ENCODE results near the gene CHMP2B. TPM values are rescaled to one million over a fixed set of nuclear protein-coding genes. Genes with fewer than 3 reads are reported as not detected.

The CHMP2B gene
- total RNA-seq, 1 experiment from 2014 or later: 45.5 TPM

DNA sequence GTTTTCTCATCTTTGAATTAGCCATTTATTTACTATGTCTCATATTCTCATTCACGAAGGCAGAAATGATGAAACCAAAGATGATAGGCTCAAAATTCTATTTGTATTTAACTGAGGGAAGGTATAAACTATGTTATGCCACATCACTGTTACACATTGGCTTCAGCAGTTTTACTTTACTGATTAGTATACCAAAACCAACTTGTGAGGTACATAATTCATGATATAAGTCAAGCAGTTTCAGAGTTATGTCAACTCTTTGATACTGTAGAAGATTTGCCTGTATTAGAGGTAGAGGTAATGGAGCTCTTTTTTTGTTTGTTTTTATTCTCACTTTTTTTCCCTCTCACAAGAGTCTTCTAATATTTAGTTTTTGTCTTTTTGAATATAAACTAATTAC is 22.9 kb downstream of the CHMP2B start:
- TF ChIP-seq, protein P1, sequence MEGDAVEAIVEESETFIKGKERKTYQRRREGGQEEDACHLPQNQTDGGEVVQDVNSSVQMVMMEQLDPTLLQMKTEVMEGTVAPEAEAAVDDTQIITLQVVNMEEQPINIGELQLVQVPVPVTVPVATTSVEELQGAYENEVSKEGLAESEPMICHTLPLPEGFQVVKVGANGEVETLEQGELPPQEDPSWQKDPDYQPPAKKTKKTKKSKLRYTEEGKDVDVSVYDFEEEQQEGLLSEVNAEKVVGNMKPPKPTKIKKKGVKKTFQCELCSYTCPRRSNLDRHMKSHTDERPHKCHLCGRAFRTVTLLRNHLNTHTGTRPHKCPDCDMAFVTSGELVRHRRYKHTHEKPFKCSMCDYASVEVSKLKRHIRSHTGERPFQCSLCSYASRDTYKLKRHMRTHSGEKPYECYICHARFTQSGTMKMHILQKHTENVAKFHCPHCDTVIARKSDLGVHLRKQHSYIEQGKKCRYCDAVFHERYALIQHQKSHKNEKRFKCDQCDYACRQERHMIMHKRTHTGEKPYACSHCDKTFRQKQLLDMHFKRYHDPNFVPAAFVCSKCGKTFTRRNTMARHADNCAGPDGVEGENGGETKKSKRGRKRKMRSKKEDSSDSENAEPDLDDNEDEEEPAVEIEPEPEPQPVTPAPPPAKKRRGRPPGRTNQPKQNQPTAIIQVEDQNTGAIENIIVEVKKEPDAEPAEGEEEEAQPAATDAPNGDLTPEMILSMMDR (IDR thresholded peaks at IDR 0.05; ENCODE audit: unreplicated experiment): no peak
- BruUV-seq (replicated peaks): no TSS peak
- DNase-seq (ENCODE audit: unreplicated experiment): no peak
- CTCF ChIA-PET: interaction anchor here (1.2 to 3.0 kb wide), 2 partner anchors 10 to 11 kb away, joined by 3 to 9 read pairs; no protein-coding TSS in a partner anchor
- H3K36me3 Mint-ChIP-seq (ENCODE audit: insufficient read depth, unreplicated experiment): peaks cover 35% of the 10 kb centered on the region
- no peak overlapping the region for H3K27ac Mint-ChIP-seq (ENCODE audit: low read depth, unreplicated experiment)
- H3K4me1 Mint-ChIP-seq (ENCODE audit: insufficient read depth, unreplicated experiment): no peaks in the 10 kb centered on the region
- POLR2A ChIA-PET: interaction anchor here (0.6 kb wide), 1 partner anchor 120 kb away, joined by 3 read pairs; no protein-coding TSS in a partner anchor
- H3K27me3 Mint-ChIP-seq (ENCODE audit: insufficient read depth, unreplicated experiment): no peaks in the 10 kb centered on the region
- intact Hi-C loops (cut with micrococcal nuclease): no loop called here
- no peaks in the 10 kb centered on the region for H3K9me3 Mint-ChIP-seq (ENCODE audit: unreplicated experiment)
- no peak overlapping the region for H3K4me3 Mint-ChIP-seq (ENCODE audit: unreplicated experiment)

- intact Hi-C loops (cut with micrococcal nuclease): loop anchor here (1.0 kb wide), 3 partner anchors 244 to 743 kb away; no protein-coding TSS in a partner anchor
- CTCF ChIA-PET: interaction anchor here (0.6 to 3.0 kb wide), 35 partner anchors 8 to 853 kb away, joined by 3 to 25 read pairs (median 3); partner anchors contain the start of gene CHMP2B
- BruUV-seq (replicated peaks): no TSS peak
- H3K36me3 Mint-ChIP-seq (ENCODE audit: insufficient read depth, unreplicated experiment): no peaks in the 10 kb centered on the region
- TF ChIP-seq, protein P1 (IDR thresholded peaks at IDR 0.05; ENCODE audit: unreplicated experiment): peak; percentile 53
- H3K27ac Mint-ChIP-seq (ENCODE audit: low read depth, unreplicated experiment): no peak overlapping the region
- no peak overlapping the region for H3K4me3 Mint-ChIP-seq (ENCODE audit: unreplicated experiment)
- POLR2A ChIA-PET: interaction anchor here (0.6 to 2.0 kb wide), 2 partner anchors 33 to 94 kb away, joined by 3 to 5 read pairs; partner anchors contain the start of gene CHMP2B
- peak; percentile 69 for DNase-seq (ENCODE audit: unreplicated experiment)
- H3K27me3 Mint-ChIP-seq (ENCODE audit: insufficient read depth, unreplicated experiment): no peaks in the 10 kb centered on the region
- no peaks in the 10 kb centered on the region for H3K4me1 Mint-ChIP-seq (ENCODE audit: insufficient read depth, unreplicated experiment)
- no peaks in the 10 kb centered on the region for H3K9me3 Mint-ChIP-seq (ENCODE audit: unreplicated experiment)
These were observed 33.2 kb downstream of the CHMP2B start for GRCh38 chr3:87260270-87260669.

DNA sequence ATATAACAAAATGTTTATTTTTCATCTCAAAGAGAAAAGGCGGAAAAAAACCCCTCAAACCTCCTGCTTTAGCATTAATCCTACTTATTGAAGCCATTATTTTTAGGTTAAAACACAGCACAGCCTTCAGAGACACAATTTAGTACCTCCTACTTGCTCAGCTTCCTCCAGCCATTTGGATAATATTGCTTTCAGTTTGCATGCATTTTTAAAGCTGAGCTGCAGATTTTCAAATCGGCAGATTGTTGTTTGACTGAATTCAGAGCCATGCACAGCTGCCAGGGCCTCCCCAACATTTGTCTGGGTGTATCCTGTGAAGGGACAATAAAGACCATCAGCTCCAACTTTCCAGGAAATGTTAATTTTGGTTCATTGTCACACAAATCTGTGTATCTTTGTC is 34.8 kb downstream of the CHMP2B start:
- TF ChIP-seq, protein P1 (IDR thresholded peaks at IDR 0.05; ENCODE audit: unreplicated experiment): no peak
- no peak overlapping the region for H3K27ac Mint-ChIP-seq (ENCODE audit: low read depth, unreplicated experiment)
- H3K4me1 Mint-ChIP-seq (ENCODE audit: insufficient read depth, unreplicated experiment): no peaks in the 10 kb centered on the region
- H3K4me3 Mint-ChIP-seq (ENCODE audit: unreplicated experiment): no peak overlapping the region
- no peaks in the 10 kb centered on the region for H3K9me3 Mint-ChIP-seq (ENCODE audit: unreplicated experiment)
- ChIA-PET POLR2A (interaction anchor here (1.2 kb wide), 1 partner anchor 797 kb away, joined by 3 read pairs; the partner anchor contains the start of genes CGGBP1 and ZNF654), CTCF (interaction anchor here (1.0 to 1.1 kb wide), 2 partner anchors 36 to 851 kb away, joined by 3 to 5 read pairs; no protein-coding TSS in a partner anchor)
- intact Hi-C loops (cut with micrococcal nuclease): no loop called here
- no peaks in the 10 kb centered on the region for H3K27me3 Mint-ChIP-seq (ENCODE audit: insufficient read depth, unreplicated experiment)
- no peaks in the 10 kb centered on the region for H3K36me3 Mint-ChIP-seq (ENCODE audit: insufficient read depth, unreplicated experiment)
- no TSS peak for BruUV-seq (replicated peaks)
- no peak for DNase-seq (ENCODE audit: unreplicated experiment)

DNA sequence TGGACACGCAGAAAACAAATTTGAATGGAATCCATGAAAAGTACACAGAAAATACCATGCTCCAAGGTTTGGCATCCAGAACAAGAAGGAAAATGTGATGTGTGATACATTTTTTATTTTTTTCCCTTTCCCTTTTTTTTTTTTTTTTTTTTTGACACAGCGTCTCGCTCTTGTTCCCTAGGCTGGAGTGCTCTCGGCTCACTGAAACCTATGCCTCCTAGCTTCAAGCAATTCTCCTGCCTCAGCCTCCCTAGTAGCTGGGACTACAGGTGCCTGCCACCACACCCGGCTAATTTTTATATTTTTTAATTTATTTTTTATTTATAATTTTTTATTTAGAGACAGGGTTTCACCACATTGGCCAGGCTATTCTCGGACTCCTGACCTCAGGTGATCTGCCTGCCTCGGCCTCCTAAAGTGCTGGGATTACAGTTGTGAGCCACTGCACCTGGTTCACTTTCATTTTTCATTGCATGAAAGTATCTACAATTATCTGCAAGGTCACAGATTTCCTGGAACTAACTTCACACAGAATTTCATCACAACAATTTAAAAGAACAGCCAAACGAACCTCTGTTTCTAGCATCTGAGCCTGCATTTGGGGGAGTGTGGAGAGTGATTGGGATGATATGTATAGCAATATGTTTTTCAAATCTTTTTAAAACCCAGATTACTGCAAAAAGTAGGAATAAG is 41.0 kb downstream of the CHMP2B start:
- no peaks in the 10 kb centered on the region for H3K27me3 Mint-ChIP-seq (ENCODE audit: insufficient read depth, unreplicated experiment)
- no peak overlapping the region for H3K27ac Mint-ChIP-seq (ENCODE audit: low read depth, unreplicated experiment)
- no peaks in the 10 kb centered on the region for H3K9me3 Mint-ChIP-seq (ENCODE audit: unreplicated experiment)
- CTCF ChIA-PET: interaction anchor here (0.6 to 0.8 kb wide), 3 partner anchors 8 to 1619 kb away, joined by 3 to 4 read pairs (median 3); no protein-coding TSS in a partner anchor
- intact Hi-C loops (cut with micrococcal nuclease): no loop called here
- no peak overlapping the region for H3K4me3 Mint-ChIP-seq (ENCODE audit: unreplicated experiment)
- BruUV-seq (replicated peaks): no TSS peak
- DNase-seq (ENCODE audit: unreplicated experiment): no peak
- no peaks in the 10 kb centered on the region for H3K4me1 Mint-ChIP-seq (ENCODE audit: insufficient read depth, unreplicated experiment)
- TF ChIP-seq, protein P1 (IDR thresholded peaks at IDR 0.05; ENCODE audit: unreplicated experiment): no peak
- H3K36me3 Mint-ChIP-seq (ENCODE audit: insufficient read depth, unreplicated experiment): peaks cover 6% of the 10 kb centered on the region
- POLR2A ChIA-PET: no interaction called here
